Activated CD4-positive, CD25-positive, alpha-beta regulatory T cell treated with anti-CD3 and anti-CD28 coated beads, Interleukin-2, amount 50 U/mL, for 72 hours (primary cell): ENCODE data around the gene BCL2L1.
A peak's percentile ranks its signal among the peaks of the same experiment; 100 is the strongest.

Experiments
- DNase-seq: peaks from one replicate; pipeline ENCODE4 v3.0.0; 2021

BCL2L1 gene

GRCh38 chr20:31691646-31692275 lies 30.9 kb downstream of the BCL2L1 start:
- no peak for DNase-seq

- no peak for DNase-seq
Measured at GRCh38 chr20:31690124-31690666, 32.5 kb downstream of the BCL2L1 start.

- DNase-seq, result no peak
Measured at GRCh38 chr20:31689141-31689540, 33.5 kb downstream of the BCL2L1 start.

GRCh38 chr20:31687777-31688176 lies 34.9 kb downstream of the BCL2L1 start:
- no peak for DNase-seq

GRCh38 chr20:31685853-31686643 lies 36.6 kb downstream of the BCL2L1 start:
- no peak for DNase-seq

GRCh38 chr20:31684153-31685015 lies 38.3 kb downstream of the BCL2L1 start:
- no peak for DNase-seq

- DNase-seq, result no peak
Measured at GRCh38 chr20:31682927-31683326, 39.7 kb downstream of the BCL2L1 start.

GRCh38 chr20:31682352-31682751 lies 40.3 kb downstream of the BCL2L1 start:
- no peak for DNase-seq

- DNase-seq, result no peak
Measured at GRCh38 chr20:31681769-31682168, 40.9 kb downstream of the BCL2L1 start.

GRCh38 chr20:31681128-31681727 lies 41.4 kb downstream of the BCL2L1 start:
- DNase-seq, result no peak

GRCh38 chr20:31680286-31681127 lies 42.2 kb downstream of the BCL2L1 start:
- DNase-seq, result no peak

GRCh38 chr20:31679357-31680285 lies 43.0 kb downstream of the BCL2L1 start:
- no peak for DNase-seq

GRCh38 chr20:31678389-31679356 lies 44.0 kb downstream of the BCL2L1 start:
- no peak for DNase-seq

GRCh38 chr20:31677553-31678260 lies 45.0 kb downstream of the BCL2L1 start:
- no peak for DNase-seq

GRCh38 chr20:31676609-31676989 lies 46.1 kb downstream of the BCL2L1 start:
- DNase-seq, result no peak

- peak; percentile 52 for DNase-seq
Measured at GRCh38 chr20:31675828-31676608, 46.6 kb downstream of the BCL2L1 start.

GRCh38 chr20:31674895-31675827 lies 47.5 kb downstream of the BCL2L1 start:
- DNase-seq, result peak; percentile 53
